ENCODE measurements around the gene JMJD1C.

The JMJD1C gene

GRCh38 chr10:63438506-63439498 is 27.0 kb downstream of the JMJD1C start:
- DNase-seq (ENCODE audit: low read depth in 2 of 2), result no peak

GRCh38 chr10:63437116-63437949 is 28.4 kb downstream of the JMJD1C start:
- no peak for DNase-seq (ENCODE audit: low read depth in 2 of 2)

- no peak for DNase-seq (ENCODE audit: low read depth in 2 of 2)
Observed at GRCh38 chr10:63436225-63436624, 29.6 kb downstream of the JMJD1C start.

GRCh38 chr10:63434866-63435854 is 30.6 kb downstream of the JMJD1C start:
- DNase-seq (ENCODE audit: low read depth in 2 of 2), result no peak

GRCh38 chr10:63431962-63432797 is 33.6 kb downstream of the JMJD1C start:
- DNase-seq (ENCODE audit: low read depth in 2 of 2), result no peak

- DNase-seq (ENCODE audit: low read depth in 2 of 2), result no peak
Observed at GRCh38 chr10:63430999-63431356, 34.8 kb downstream of the JMJD1C start.

GRCh38 chr10:63430091-63430998 is 35.4 kb downstream of the JMJD1C start:
- no peak for DNase-seq (ENCODE audit: low read depth in 2 of 2)

- DNase-seq (ENCODE audit: low read depth in 2 of 2), result no peak
Observed at GRCh38 chr10:63429281-63429680, 36.5 kb downstream of the JMJD1C start.

GRCh38 chr10:63427013-63427412 is 38.8 kb downstream of the JMJD1C start:
- DNase-seq (ENCODE audit: low read depth in 2 of 2), result no peak

GRCh38 chr10:63425512-63425911 is 40.3 kb downstream of the JMJD1C start:
- DNase-seq (ENCODE audit: low read depth in 2 of 2), result no peak

GRCh38 chr10:63424576-63424975 is 41.2 kb downstream of the JMJD1C start:
- DNase-seq (ENCODE audit: low read depth in 2 of 2), result no peak

GRCh38 chr10:63423494-63423893 is 42.3 kb downstream of the JMJD1C start:
- DNase-seq (ENCODE audit: low read depth in 2 of 2), result no peak

GRCh38 chr10:63421591-63421990 is 44.2 kb downstream of the JMJD1C start:
- no peak for DNase-seq (ENCODE audit: low read depth in 2 of 2)

GRCh38 chr10:63416376-63416775 is 49.4 kb downstream of the JMJD1C start:
- no peak for DNase-seq (ENCODE audit: low read depth in 2 of 2)

- no peak for DNase-seq (ENCODE audit: low read depth in 2 of 2)
Observed at GRCh38 chr10:63415640-63416244, 50.0 kb downstream of the JMJD1C start.

- DNase-seq (ENCODE audit: low read depth in 2 of 2), result no peak
Observed at GRCh38 chr10:63414481-63415260, 51.1 kb downstream of the JMJD1C start.

GRCh38 chr10:63413429-63413828 is 52.3 kb downstream of the JMJD1C start:
- DNase-seq (ENCODE audit: low read depth in 2 of 2), result no peak

- no peak for DNase-seq (ENCODE audit: low read depth in 2 of 2)
Observed at GRCh38 chr10:63412304-63412703, 53.5 kb downstream of the JMJD1C start.
